ENCODE measurements around the gene ENTPD2. TPM values are rescaled to one million over a fixed set of nuclear protein-coding genes. Genes with fewer than 3 reads are reported as not detected.

ENTPD2 gene
- total RNA-seq, 1 experiment from 2014 or later = 4.0 TPM

GRCh38 chr9:137009217-137009616 lies 44.6 kb downstream of the ENTPD2 start:
- Histone ChIP-seq H3K56ac (ENCODE audit: insufficient read length, low read depth, low read length) (no peak overlapping the region), H3K79me1 (ENCODE audit: insufficient read depth, low read depth, low read length, poor library complexity, severe bottlenecking) (no peaks in the 10 kb centered on the region), H3K9ac (ENCODE audit: extremely low read depth, insufficient read length, low read length) (no peak overlapping the region), H2BK15ac (ENCODE audit: low read depth, low read length) (no peak overlapping the region), H3K79me2 (ENCODE audit: insufficient read depth, low read length) (no peaks in the 10 kb centered on the region), H4K91ac (ENCODE audit: insufficient read length, low read depth, low read length) (no peak overlapping the region), H3K4me2 (ENCODE audit: insufficient read depth, insufficient read length, low read length) (no peak overlapping the region), H3K27me3 (ENCODE audit: insufficient read depth, low read length) (no peaks in the 10 kb centered on the region), H2AK5ac (ENCODE audit: insufficient read length, low read length) (no peak overlapping the region), H3T11ph (ENCODE audit: low read length) (no peak overlapping the region), H3K23ac (ENCODE audit: insufficient read length, low read depth, low read length) (no peak overlapping the region), H2BK20ac (ENCODE audit: low read depth, low read length, poor library complexity, severe bottlenecking) (no peak overlapping the region), H2BK120ac (ENCODE audit: low read depth, low read length, poor library complexity, severe bottlenecking) (no peak overlapping the region), H2BK12ac (ENCODE audit: insufficient read length, low read depth, low read length) (no peak overlapping the region), H3K14ac (ENCODE audit: insufficient read depth, low read length) (no peak overlapping the region), H2AFZ (ENCODE audit: low read length) (no peak overlapping the region), H4K5ac (ENCODE audit: insufficient read length, low read depth, low read length) (no peak overlapping the region), H4K8ac (replicated peaks; ENCODE audit: insufficient read length, low read depth, low read length) (no peak overlapping the region), H2BK5ac (ENCODE audit: insufficient read length, low read length) (no peak overlapping the region), H3K27ac (ENCODE audit: insufficient read length, low read depth, low read length) (no peak overlapping the region), H3K4ac (ENCODE audit: low read depth, low read length) (no peak overlapping the region), H4K20me1 (ENCODE audit: control insufficient read depth, insufficient read depth, insufficient read length) (peaks cover 2% of the 10 kb centered on the region), H3K23me2 (ENCODE audit: insufficient read length, low read depth, low read length, poor library complexity, severe bottlenecking) (no peaks in the 10 kb centered on the region), H3K9me3 (ENCODE audit: control insufficient read depth, low read depth, low read length) (no peaks in the 10 kb centered on the region), H3K4me1 (ENCODE audit: insufficient read depth, low read length) (no peaks in the 10 kb centered on the region), H3K18ac (ENCODE audit: insufficient read length, low read depth, low read length) (no peak overlapping the region)
- TF ChIP-seq CTCF (conservative IDR thresholded peaks at IDR 0.05) = no peak
- Mint-ChIP-seq H3K27me3 (ENCODE audit: low read depth) (peaks cover 8% of the 10 kb centered on the region), H3K36me3 (ENCODE audit: insufficient read depth in 1 of 3, low read depth in 3 of 3) (peaks cover 5 to 7% (median 6%) of the 10 kb centered on the region in 3 experiments; a peak in 5 of 7 replicates), H3K27ac (no peak overlapping the region), H3K9me3 (peaks cover 16 to 19% of the 10 kb centered on the region in 2 experiments), H3K4me1 (no peaks in the 10 kb centered on the region), H3K4me3 (no peak overlapping the region)
- no peak for DNase-seq
- no CpG with 5 or more reads among the region's 18 CpGs for WGBS (ENCODE audit: extremely low coverage, insufficient read length, low lambda C conversion rate)

All from H9 (cell line).